Adrenal gland (tissue), 19 donors: ENCODE data around the gene CSNK1E. TPM values are rescaled to one million over a fixed set of nuclear protein-coding genes. Genes with fewer than 3 reads are reported as not detected.
A peak's percentile ranks its signal among the peaks of the same experiment; 100 is the strongest.
"Not testable (repeated sequence)": the region's sequence is repeated elsewhere in the genome, so short reads cannot be mapped to it uniquely, and the experiment has no call there.

Experiments
- DNase-seq, 7 donors: peaks; one replicate each; pipeline ENCODE4 v3.0.0-alpha.2; 2019 to 2020
- H3K27ac ChIP-seq, 5 donors: fragments of 200-600 bp; sonication (generic) in 4 of 5; 1 replicate in 3 of 5; 2 replicates in 2 of 5; pipeline versions ENCODE4 v1.5.1 to v1.8.0; 2016 to 2020; ENCODE audit warnings: mild to moderate bottlenecking in 1 of 5
- H3K27me3 ChIP-seq: fragments of 200-600 bp; 2 replicates; pipeline ENCODE4 v1.8.0; 2021
- H3K36me3 ChIP-seq, 2 donors: fragments of 200-600 bp; replicated peaks in 1 of 2; 1 replicate in 1 of 2; 2 replicates in 1 of 2; pipeline versions ENCODE4 v1.5.1 to v1.8.0; 2018 to 2022
- H3K4me1 ChIP-seq, 2 donors: fragments of 200-600 bp; replicated peaks in 1 of 2; 1 replicate in 1 of 2; 2 replicates in 1 of 2; pipeline versions ENCODE4 v1.5.1 to v1.8.0; 2018 to 2021
- H3K4me3 ChIP-seq, 4 donors: fragments of 200-600 bp; sonication (generic) in 3 of 4; one replicate each; pipeline ENCODE4 v1.5.1; 2016 to 2018
- H3K9me3 ChIP-seq, 3 donors: fragments of 200-600 bp; sonication (generic) in 1 of 3; replicated peaks in 1 of 3; 1 replicate in 2 of 3; 2 replicates in 1 of 3; pipeline versions ENCODE4 v1.5.1 to v1.8.0; 2016 to 2021
- POLR2A ChIP-seq, 2 donors: fragments of 450-650 bp; IDR thresholded peaks; one replicate each; pipeline ENCODE4 v1.6.1; 2017; ENCODE audit warnings: antibody characterized with exemption in 2 of 2, mild to moderate bottlenecking in 2 of 2, moderate library complexity in 1 of 2
- WGBS, 4 donors: extraction: QIAGEN DNeasy Blood & Tissue Kit in 2 of 4; methylation state at CpG; one replicate each; pipeline versions ENCODE4 v1.1.5 to v1.1.7; 2013 to 2017; 5-methylcytosine and 5-hydroxymethylcytosine counted together
- intact Hi-C, 2 donors: fragments of 100-400 bp; cut with DNase I; formaldehyde crosslinking; loops; one replicate each; pipeline versions ENCODE4 v1.14.1 to v1.15.0; 2022 to 2023
- long read RNA-seq, 10 donors: library from polyadenylated mRNA in 3 of 10; unstranded in 2 of 10; stranded (forward) in 1 of 10; transcript quantifications; one replicate each; pipeline ENCODE4 v2.0.0 and lab custom pipeline, GENCODE V29; 2021 to 2026
- polyA plus RNA-seq, 3 donors: library from polyadenylated mRNA; stranded (reverse); fragments of 200-250 nt in 2 of 3; fragments of 350-450 nt in 1 of 3; fragmentation: Illumina TruSeq in 1 of 3; extraction: RNeasy Lipid Tissue Mini Kit (QIAGEN cat#74804) in 1 of 3; gene quantifications; one replicate each; pipeline ENCODE4 v1.2.3, GENCODE V29; 2013 to 2014
- total RNA-seq, 9 donors: library from RNA; depleted of rRNA in 4 of 9; stranded (reverse); fragments of >200 nt in 4 of 9; fragments of 120-200 nt in 1 of 9; fragmentation: NEBNext Ultra II Directional in 1 of 9; extraction: Animal tissue kit (Norgen Biotek cat#: 25700) in 1 of 9; gene quantifications; one replicate each; pipeline versions ENCODE4 v1.1.0 to v1.2.4, GENCODE V29; 2013 to 2023
- TF ChIP-seq, protein P1 (sequence below), 6 experiments: fragments of 450-650 bp in 4 of 6; fragments of 200-600 bp in 2 of 6; sonication (generic) in 1 of 6; IDR thresholded peaks; 1 replicate in 5 of 6; 2 replicates in 1 of 6; pipeline versions ENCODE4 v1.5.1 to v1.8.0; 2016 to 2021; ENCODE audit warnings: antibody characterized with exemption in 6 of 6, mild to moderate bottlenecking in 2 of 6, moderate library complexity in 1 of 6
- donor health status: healthy with polysubstance abuse.
- donor health status: Bipolar disorder and iron deficiency.
- donor health status: DM: yes; HTN: yes; CAD: no.
- donor health status: DM: no; HTN: no; CAD: no.
- donor health status: DM: no; HTN: no; CAD: no.
- donor health status: DM: yes; HTN: yes; CAD: no.

The CSNK1E gene
- total RNA-seq = 100 to 1,000 TPM in 1 of 9 donors, 10 to 100 TPM in 8; 28.4 to 112 (median 67.3) TPM
- 100 to 1,000 TPM in 1 of 3 donors, 10 to 100 TPM in 2; 49.1 to 142 (median 85.2) TPM for polyA plus RNA-seq
- long read RNA-seq, donor 1, partial matches to known transcripts = 0 of 1 reads
- long read RNA-seq, donor 1, other reads (novel, unspliced or antisense) = 0 of 1 reads
- long read RNA-seq, donor 2, partial matches to known transcripts = 0 of 1 reads
- long read RNA-seq, donor 2, other reads (novel, unspliced or antisense) = 0 of 1 reads
- long read RNA-seq, donor 3, partial matches to known transcripts = 0 of 3 reads
- long read RNA-seq, donor 3, other reads (novel, unspliced or antisense) = 0 of 3 reads
- long read RNA-seq, donor 4, partial matches to known transcripts = 1 of 4 reads
- long read RNA-seq, donor 4, other reads (novel, unspliced or antisense) = 3 of 4 reads
- long read RNA-seq, donor 5, transcript CSNK1E-205 (8 exons, 2,127 nt) = minor isoform, 6 of 135 reads
- long read RNA-seq, donor 5, transcript CSNK1E-203 (11 exons, 2,791 nt) = major isoform, 70 of 135 reads
- long read RNA-seq, donor 5, partial matches to known transcripts = 6 of 135 reads
- long read RNA-seq, donor 5, other reads (novel, unspliced or antisense) = 45 of 135 reads
- long read RNA-seq, donor 6, partial matches to known transcripts = 1 of 4 reads
- long read RNA-seq, donor 6, other reads (novel, unspliced or antisense) = 2 of 4 reads
- long read RNA-seq, donor 7, partial matches to known transcripts = 10 of 13 reads
- long read RNA-seq, donor 7, other reads (novel, unspliced or antisense) = 0 of 13 reads
- long read RNA-seq, donor 8, transcript CSNK1E-203 (11 exons, 2,791 nt) = major isoform, 6 of 9 reads
- long read RNA-seq, donor 8, partial matches to known transcripts = 0 of 9 reads
- long read RNA-seq, donor 8, other reads (novel, unspliced or antisense) = 0 of 9 reads
- long read RNA-seq, donor 9, partial matches to known transcripts = 0 of 2 reads
- long read RNA-seq, donor 9, other reads (novel, unspliced or antisense) = 0 of 2 reads
- long read RNA-seq, donor 10, transcript CSNK1E-203 (11 exons, 2,791 nt) = major isoform, 6 of 8 reads
- long read RNA-seq, donor 10, partial matches to known transcripts = 0 of 8 reads
- long read RNA-seq, donor 10, other reads (novel, unspliced or antisense) = 0 of 8 reads

DNA sequence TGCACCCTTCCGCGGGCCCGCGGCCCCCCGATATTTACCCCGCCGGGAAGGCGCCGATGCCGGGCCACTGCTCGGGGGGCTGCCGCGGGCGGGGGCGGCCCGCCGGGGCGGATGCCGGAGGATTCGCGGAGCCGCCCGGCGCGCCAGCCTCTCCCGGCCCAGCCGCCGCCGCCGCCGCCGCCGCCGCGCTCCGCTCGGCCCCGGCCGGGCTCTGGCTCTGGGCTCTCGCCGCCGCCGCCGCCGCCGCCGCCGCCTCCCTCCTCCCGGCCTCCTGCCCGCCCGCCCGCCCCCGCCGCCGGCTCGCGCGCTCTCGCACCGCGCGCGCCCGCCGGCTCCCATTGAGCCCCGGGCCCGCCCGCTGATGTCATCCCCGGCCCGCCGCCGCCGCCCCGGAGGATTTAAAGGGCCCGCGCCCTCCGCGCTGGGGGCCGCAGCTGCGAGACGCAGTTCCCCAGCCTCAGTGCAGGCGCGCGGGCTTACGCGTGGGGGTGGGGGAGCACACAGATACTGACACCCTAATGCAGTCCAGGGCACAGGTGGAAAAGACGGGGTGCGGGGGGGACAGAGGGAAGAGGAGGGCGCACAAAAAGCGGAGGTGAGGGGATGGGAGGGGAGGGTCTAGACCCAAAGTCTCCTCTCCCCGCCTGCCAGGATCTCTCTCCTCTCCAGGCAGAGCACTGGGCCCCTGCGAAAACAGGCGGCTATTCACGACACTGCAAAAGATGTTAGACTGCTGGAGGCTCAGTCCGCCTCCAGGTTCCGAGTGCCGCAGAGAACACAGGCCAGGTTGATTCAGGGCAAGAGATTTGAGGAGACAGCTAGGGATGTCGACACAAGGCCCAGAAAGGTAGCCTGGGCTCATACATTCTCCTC, at the start of gene CSNK1E:
TSS of gene CSNK1E (minus strand) at position 312 of the 873 bp plus-strand sequence. CDS start 3,276 bp downstream, outside the sequence.
- WGBS, 4 donors = 3 to 7% (median 4%) methylated on average over 9 to 88 of the region's 98 CpGs
- Histone ChIP-seq H3K4me1 (peaks cover 32 to 58% of the 10 kb centered on the region in 2 donors), H3K27ac (peak within 1 kb of the TSS; percentile 96 to 98 (median 97)), H3K9me3 (no peaks in the 10 kb centered on the region), H3K4me3 (peak within 1 kb of the TSS; percentile 46 to 94 (median 72)), H3K36me3 (no peaks in the 10 kb centered on the region), H3K27me3 (no peaks in the 10 kb centered on the region)
- intact Hi-C loops = no loop called here
- DNase-seq = peak; percentile 69 to 86 (median 81)
- TF ChIP-seq, protein P1, sequence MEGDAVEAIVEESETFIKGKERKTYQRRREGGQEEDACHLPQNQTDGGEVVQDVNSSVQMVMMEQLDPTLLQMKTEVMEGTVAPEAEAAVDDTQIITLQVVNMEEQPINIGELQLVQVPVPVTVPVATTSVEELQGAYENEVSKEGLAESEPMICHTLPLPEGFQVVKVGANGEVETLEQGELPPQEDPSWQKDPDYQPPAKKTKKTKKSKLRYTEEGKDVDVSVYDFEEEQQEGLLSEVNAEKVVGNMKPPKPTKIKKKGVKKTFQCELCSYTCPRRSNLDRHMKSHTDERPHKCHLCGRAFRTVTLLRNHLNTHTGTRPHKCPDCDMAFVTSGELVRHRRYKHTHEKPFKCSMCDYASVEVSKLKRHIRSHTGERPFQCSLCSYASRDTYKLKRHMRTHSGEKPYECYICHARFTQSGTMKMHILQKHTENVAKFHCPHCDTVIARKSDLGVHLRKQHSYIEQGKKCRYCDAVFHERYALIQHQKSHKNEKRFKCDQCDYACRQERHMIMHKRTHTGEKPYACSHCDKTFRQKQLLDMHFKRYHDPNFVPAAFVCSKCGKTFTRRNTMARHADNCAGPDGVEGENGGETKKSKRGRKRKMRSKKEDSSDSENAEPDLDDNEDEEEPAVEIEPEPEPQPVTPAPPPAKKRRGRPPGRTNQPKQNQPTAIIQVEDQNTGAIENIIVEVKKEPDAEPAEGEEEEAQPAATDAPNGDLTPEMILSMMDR (IDR thresholded peaks at IDR 0.05) = no peak
- TF ChIP-seq POLR2A (IDR thresholded peaks at IDR 0.05) = no peak

GRCh38 chr22:38365829-38366228, 48.6 kb upstream of the CSNK1E start:
- H3K36me3 ChIP-seq, H3K27me3 ChIP-seq, H3K27ac ChIP-seq, DNase-seq, H3K4me1 ChIP-seq, H3K9me3 ChIP-seq, H3K4me3 ChIP-seq, intact Hi-C loops: not testable (repeated sequence)
- 92 to 99% (median 96%) methylated on average over 2 to 3 of the region's 3 CpGs for WGBS, 4 donors

DNA sequence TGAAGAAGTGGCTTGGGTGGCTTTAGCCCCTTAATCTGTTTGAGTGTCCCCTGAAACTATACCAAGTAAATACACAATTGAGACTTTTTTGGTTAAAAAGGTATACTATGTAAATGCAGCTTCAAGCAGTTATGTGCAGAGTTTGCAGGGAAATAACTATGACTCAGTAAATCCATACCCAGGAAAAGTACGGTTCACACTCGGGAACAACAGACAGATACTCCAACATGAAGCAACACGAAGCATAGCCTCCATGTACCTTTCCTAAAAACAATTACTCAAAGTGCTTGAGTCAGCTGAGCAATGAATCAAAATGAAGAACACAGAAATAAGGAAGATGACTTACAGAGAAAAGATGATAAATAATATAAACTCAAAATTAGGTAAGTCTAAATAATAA, 47.9 kb upstream of the CSNK1E start:
- 90 to 100% (median 96%) methylated on average over 3 of the region's 3 CpGs for WGBS, 4 donors
- intact Hi-C loops = not testable (repeated sequence)

GRCh38 chr22:38360560-38360959, 43.3 kb upstream of the CSNK1E start:
- H3K9me3 ChIP-seq, DNase-seq, H3K4me1 ChIP-seq, H3K4me3 ChIP-seq, H3K36me3 ChIP-seq, intact Hi-C loops, H3K27ac ChIP-seq, H3K27me3 ChIP-seq: not testable (repeated sequence)
- WGBS, 4 donors = 90 to 100% (median 100%) methylated on average over 1 to 2 of the region's 2 CpGs

More for the DNA sequence above, 47.9 kb upstream of the CSNK1E start:
- not testable (repeated sequence) for DNase-seq, H3K27me3 ChIP-seq, H3K4me3 ChIP-seq, H3K27ac ChIP-seq, H3K4me1 ChIP-seq, H3K9me3 ChIP-seq, H3K36me3 ChIP-seq

DNA sequence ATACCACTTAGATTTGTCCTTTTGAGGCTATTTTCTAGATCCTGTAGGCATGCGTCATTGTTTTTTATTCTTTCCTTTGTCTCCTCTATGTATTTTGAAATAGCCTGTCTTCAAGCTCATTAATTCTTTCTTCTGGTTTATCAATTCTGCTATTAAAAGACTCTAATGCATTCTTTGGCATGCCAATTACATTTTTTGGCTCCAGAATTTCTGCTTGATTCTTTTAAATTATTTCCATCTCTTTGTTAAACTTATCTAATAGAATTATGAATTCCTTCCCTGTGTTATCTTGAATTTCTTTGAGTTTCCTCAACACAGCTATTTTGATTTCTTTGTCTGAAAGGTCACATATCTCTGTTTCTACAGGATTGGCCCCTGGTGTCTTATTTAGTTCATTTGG, 42.6 kb upstream of the CSNK1E start:
- H3K4me3 ChIP-seq, DNase-seq, H3K4me1 ChIP-seq, H3K27me3 ChIP-seq, H3K27ac ChIP-seq, H3K9me3 ChIP-seq, H3K36me3 ChIP-seq: not testable (repeated sequence)
- WGBS, 4 donors = 77 to 100% (median 88%) methylated on average over 1 of the region's 1 CpG
- intact Hi-C loops = loop anchor here in 1 of 2 donors (10.0 kb wide), 3 partner anchors 95 to 305 kb away; partner anchors contain the start of genes BAIAP2L2 and PICK1

DNA sequence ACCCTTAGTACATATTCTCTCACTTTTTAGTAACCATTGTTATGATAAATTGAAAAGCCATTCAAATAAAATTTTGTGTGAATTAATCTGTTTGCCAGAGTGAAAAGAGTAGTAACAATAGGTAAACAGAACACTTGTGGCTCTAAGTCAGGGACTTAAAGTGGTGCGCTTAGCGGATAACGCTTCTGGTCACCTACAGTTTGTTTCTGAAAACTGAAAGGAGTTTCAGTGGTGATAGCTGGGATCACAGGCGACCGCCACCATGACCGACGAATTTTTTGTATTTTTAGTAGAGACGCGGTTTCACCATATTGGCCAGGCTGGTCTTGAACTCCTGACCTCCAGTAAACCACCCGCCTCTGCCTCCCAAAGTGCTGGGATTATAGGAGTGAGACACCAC, 40.7 kb upstream of the CSNK1E start:
- peak in 1 of 7 donors; percentile 30 for DNase-seq
- not testable (repeated sequence) for H3K27ac ChIP-seq
- intact Hi-C loops = loop anchor here in 1 of 2 donors (10.0 kb wide), 3 partner anchors 93 to 303 kb away; partner anchors contain the start of genes BAIAP2L2 and PICK1

More for the DNA sequence above, 40.7 kb upstream of the CSNK1E start:
- not testable (repeated sequence) for H3K27me3 ChIP-seq, H3K36me3 ChIP-seq, H3K9me3 ChIP-seq, H3K4me3 ChIP-seq, H3K4me1 ChIP-seq
- WGBS, 4 donors = 90 to 94% (median 92%) methylated on average over 10 of the region's 10 CpGs
